Measurements from ENCODE around the gene TRIM29. TPM values are rescaled to one million over a fixed set of nuclear protein-coding genes. Genes with fewer than 3 reads are reported as not detected.

TRIM29 gene
- total and polyA plus RNA-seq, 2 experiments from 2014 or later: 0.28 TPM; not detected in 1

DNA sequence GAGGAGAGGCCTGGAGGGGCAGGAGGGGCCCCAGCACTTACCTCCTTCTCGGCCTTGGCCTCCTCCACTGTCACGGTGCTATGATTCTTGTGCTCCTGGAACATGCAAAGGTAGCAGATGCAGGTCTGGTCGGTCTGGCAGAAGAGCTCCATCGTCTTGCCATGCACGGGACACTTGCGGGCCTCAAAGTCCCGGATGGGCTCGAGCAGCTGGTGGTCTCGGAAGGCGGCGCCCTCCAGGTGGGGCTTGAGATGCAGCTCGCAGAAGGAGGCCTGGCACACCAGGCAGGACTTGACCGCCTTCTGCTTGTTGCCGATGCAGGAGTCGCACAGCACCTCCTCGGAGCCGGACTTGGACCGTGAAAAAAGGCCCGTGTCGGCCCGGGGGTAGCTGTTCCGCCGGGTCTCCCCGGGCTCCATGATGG is 714 bp downstream of the TRIM29 start (continued):
- TF ChIP-seq EZH2phosphoT487 (IDR thresholded peaks at IDR 0.05; ENCODE audit: unreplicated experiment) (no peak), CREB1 (CRISPR knock-in tag; IDR thresholded peaks at IDR 0.05; ENCODE audit: low read depth) (no peak), EZH2 (IDR thresholded peaks at IDR 0.05; ENCODE audit: low read depth, unreplicated experiment) (no peak), POLR2AphosphoS5 (IDR thresholded peaks at IDR 0.05; ENCODE audit: low read depth) (no peak), STAT1 (IDR thresholded peaks at IDR 0.05; ENCODE audit: unreplicated experiment) (no peak), ZNF114 (CRISPR knock-in tag; IDR thresholded peaks at IDR 0.05) (no peak)
- TF ChIP-seq, protein P1, sequence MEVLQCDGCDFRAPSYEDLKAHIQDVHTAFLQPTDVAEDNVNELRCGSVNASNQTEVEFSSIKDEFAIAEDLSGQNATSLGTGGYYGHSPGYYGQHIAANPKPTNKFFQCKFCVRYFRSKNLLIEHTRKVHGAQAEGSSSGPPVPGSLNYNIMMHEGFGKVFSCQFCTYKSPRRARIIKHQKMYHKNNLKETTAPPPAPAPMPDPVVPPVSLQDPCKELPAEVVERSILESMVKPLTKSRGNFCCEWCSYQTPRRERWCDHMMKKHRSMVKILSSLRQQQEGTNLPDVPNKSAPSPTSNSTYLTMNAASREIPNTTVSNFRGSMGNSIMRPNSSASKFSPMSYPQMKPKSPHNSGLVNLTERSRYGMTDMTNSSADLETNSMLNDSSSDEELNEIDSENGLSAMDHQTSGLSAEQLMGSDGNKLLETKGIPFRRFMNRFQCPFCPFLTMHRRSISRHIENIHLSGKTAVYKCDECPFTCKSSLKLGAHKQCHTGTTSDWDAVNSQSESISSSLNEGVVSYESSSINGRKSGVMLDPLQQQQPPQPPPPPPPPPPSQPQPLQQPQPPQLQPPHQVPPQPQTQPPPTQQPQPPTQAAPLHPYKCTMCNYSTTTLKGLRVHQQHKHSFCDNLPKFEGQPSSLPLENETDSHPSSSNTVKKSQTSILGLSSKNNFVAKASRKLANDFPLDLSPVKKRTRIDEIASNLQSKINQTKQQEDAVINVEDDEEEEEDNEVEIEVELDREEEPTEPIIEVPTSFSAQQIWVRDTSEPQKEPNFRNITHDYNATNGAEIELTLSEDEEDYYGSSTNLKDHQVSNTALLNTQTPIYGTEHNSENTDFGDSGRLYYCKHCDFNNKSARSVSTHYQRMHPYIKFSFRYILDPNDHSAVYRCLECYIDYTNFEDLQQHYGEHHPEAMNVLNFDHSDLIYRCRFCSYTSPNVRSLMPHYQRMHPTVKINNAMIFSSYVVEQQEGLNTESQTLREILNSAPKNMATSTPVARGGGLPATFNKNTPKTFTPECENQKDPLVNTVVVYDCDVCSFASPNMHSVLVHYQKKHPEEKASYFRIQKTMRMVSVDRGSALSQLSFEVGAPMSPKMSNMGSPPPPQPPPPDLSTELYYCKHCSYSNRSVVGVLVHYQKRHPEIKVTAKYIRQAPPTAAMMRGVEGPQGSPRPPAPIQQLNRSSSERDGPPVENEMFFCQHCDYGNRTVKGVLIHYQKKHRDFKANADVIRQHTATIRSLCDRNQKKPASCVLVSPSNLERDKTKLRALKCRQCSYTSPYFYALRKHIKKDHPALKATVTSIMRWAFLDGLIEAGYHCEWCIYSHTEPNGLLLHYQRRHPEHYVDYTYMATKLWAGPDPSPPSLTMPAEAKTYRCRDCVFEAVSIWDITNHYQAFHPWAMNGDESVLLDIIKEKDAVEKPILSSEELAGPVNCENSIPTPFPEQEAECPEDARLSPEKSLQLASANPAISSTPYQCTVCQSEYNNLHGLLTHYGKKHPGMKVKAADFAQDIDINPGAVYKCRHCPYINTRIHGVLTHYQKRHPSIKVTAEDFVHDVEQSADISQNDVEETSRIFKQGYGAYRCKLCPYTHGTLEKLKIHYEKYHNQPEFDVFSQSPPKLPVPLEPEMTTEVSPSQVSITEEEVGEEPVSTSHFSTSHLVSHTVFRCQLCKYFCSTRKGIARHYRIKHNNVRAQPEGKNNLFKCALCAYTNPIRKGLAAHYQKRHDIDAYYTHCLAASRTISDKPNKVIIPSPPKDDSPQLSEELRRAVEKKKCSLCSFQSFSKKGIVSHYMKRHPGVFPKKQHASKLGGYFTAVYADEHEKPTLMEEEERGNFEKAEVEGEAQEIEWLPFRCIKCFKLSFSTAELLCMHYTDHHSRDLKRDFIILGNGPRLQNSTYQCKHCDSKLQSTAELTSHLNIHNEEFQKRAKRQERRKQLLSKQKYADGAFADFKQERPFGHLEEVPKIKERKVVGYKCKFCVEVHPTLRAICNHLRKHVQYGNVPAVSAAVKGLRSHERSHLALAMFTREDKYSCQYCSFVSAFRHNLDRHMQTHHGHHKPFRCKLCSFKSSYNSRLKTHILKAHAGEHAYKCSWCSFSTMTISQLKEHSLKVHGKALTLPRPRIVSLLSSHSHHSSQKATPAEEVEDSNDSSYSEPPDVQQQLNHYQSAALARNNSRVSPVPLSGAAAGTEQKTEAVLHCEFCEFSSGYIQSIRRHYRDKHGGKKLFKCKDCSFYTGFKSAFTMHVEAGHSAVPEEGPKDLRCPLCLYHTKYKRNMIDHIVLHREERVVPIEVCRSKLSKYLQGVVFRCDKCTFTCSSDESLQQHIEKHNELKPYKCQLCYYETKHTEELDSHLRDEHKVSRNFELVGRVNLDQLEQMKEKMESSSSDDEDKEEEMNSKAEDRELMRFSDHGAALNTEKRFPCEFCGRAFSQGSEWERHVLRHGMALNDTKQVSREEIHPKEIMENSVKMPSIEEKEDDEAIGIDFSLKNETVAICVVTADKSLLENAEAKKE (CRISPR knock-in tag; IDR thresholded peaks at IDR 0.05): no peak

DNA sequence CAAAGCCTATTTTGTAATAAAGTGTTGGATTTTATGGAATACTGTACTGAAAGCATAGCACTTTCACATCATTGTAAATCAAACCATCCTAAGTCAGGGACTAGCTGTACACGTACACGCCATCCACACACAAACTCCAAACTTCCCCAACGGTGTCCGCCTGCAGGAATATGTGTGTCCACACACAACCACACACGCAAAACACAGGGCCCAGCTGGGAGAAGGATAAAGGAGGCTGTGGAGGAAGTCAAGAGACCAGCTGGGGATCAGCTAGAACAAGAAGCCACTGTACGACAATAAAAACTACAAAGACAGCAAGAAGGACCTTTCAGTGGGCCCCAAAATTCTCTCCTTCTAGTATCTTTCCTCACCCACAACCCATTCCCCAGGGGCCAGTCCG is 1.6 kb downstream of the TRIM29 start:
- no peak overlapping the region for H3K4me2 ChIP-seq
- ATAC-seq (no peak), DNase-seq (ENCODE audit: low spot score) (no peak)
- TF ChIP-seq, protein P2, sequence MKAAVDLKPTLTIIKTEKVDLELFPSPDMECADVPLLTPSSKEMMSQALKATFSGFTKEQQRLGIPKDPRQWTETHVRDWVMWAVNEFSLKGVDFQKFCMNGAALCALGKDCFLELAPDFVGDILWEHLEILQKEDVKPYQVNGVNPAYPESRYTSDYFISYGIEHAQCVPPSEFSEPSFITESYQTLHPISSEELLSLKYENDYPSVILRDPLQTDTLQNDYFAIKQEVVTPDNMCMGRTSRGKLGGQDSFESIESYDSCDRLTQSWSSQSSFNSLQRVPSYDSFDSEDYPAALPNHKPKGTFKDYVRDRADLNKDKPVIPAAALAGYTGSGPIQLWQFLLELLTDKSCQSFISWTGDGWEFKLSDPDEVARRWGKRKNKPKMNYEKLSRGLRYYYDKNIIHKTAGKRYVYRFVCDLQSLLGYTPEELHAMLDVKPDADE (IDR thresholded peaks at IDR 0.05): no peak
- TF ChIP-seq EZH2phosphoT487 (IDR thresholded peaks at IDR 0.05; ENCODE audit: unreplicated experiment): no peak
- no peak for TF ChIP-seq POLR2AphosphoS5 (IDR thresholded peaks at IDR 0.05; ENCODE audit: low read depth)
- TF ChIP-seq, protein P3, sequence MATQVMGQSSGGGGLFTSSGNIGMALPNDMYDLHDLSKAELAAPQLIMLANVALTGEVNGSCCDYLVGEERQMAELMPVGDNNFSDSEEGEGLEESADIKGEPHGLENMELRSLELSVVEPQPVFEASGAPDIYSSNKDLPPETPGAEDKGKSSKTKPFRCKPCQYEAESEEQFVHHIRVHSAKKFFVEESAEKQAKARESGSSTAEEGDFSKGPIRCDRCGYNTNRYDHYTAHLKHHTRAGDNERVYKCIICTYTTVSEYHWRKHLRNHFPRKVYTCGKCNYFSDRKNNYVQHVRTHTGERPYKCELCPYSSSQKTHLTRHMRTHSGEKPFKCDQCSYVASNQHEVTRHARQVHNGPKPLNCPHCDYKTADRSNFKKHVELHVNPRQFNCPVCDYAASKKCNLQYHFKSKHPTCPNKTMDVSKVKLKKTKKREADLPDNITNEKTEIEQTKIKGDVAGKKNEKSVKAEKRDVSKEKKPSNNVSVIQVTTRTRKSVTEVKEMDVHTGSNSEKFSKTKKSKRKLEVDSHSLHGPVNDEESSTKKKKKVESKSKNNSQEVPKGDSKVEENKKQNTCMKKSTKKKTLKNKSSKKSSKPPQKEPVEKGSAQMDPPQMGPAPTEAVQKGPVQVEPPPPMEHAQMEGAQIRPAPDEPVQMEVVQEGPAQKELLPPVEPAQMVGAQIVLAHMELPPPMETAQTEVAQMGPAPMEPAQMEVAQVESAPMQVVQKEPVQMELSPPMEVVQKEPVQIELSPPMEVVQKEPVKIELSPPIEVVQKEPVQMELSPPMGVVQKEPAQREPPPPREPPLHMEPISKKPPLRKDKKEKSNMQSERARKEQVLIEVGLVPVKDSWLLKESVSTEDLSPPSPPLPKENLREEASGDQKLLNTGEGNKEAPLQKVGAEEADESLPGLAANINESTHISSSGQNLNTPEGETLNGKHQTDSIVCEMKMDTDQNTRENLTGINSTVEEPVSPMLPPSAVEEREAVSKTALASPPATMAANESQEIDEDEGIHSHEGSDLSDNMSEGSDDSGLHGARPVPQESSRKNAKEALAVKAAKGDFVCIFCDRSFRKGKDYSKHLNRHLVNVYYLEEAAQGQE (IDR thresholded peaks at IDR 0.05; ENCODE audit: unreplicated experiment): no peak
- Mint-ChIP-seq H3K4me3 (no peak overlapping the region), H3K27me3 (ENCODE audit: insufficient read depth, low read depth, poor library complexity) (peaks cover 6% of the 10 kb centered on the region), H3K27ac (no peak overlapping the region), H3K4me1 (peaks cover 5% of the 10 kb centered on the region; the same call in 1 of the 3 replicates), H3K9me3 (no peaks in the 10 kb centered on the region), H3K36me3 (ENCODE audit: low read depth) (no peaks in the 10 kb centered on the region)
- H3K36me3 ChIP-seq (ENCODE audit: insufficient read depth): no peaks in the 10 kb centered on the region
- H3K27me3 ChIP-seq (ENCODE audit: insufficient read depth): no peaks in the 10 kb centered on the region
- no peak overlapping the region for H2AFZ ChIP-seq
- H3K4me3 ChIP-seq: no peak overlapping the region
- H3K4me1 ChIP-seq (ENCODE audit: insufficient read depth): no peaks in the 10 kb centered on the region; the same call in 1 of the 2 replicates
- H3K27ac ChIP-seq (ENCODE audit: low read depth): no peak overlapping the region
- H4K20me1 ChIP-seq (replicated peaks; ENCODE audit: insufficient read depth): no peaks in the 10 kb centered on the region
- H3K79me2 ChIP-seq (replicated peaks; ENCODE audit: insufficient read depth): no peaks in the 10 kb centered on the region
- H3K9me2 ChIP-seq (ENCODE audit: insufficient read depth): no peaks in the 10 kb centered on the region
- H3F3A ChIP-seq (replicated peaks; ENCODE audit: low read depth): no peaks in the 10 kb centered on the region
